ENCODE measurements around the gene MB21D2.

DNA sequence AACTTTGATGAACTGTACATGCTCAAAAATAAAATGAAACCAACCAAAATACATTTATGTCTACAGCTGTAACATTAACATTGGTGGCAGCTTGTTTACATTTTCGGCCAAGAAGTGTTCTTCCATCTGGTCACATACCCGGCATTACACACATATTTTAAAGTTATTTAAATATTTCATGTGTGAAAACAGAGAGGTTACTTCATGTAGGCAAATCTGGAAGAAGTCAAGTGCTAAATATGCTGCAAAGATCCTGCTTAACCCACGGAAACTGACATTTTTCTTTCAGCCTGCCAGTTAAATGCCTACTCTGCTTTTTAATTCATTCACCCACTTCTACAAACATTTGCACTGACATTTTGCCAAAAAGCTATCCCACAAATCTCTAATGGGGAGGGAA lies 69.7 kb downstream of the MB21D2 start:
- TF ChIP-seq POLR2A (IDR thresholded peaks at IDR 0.05), result no peak
- TF ChIP-seq, protein P1, sequence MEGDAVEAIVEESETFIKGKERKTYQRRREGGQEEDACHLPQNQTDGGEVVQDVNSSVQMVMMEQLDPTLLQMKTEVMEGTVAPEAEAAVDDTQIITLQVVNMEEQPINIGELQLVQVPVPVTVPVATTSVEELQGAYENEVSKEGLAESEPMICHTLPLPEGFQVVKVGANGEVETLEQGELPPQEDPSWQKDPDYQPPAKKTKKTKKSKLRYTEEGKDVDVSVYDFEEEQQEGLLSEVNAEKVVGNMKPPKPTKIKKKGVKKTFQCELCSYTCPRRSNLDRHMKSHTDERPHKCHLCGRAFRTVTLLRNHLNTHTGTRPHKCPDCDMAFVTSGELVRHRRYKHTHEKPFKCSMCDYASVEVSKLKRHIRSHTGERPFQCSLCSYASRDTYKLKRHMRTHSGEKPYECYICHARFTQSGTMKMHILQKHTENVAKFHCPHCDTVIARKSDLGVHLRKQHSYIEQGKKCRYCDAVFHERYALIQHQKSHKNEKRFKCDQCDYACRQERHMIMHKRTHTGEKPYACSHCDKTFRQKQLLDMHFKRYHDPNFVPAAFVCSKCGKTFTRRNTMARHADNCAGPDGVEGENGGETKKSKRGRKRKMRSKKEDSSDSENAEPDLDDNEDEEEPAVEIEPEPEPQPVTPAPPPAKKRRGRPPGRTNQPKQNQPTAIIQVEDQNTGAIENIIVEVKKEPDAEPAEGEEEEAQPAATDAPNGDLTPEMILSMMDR (IDR thresholded peaks at IDR 0.05 in 4 of 5, conservative IDR thresholded peaks at IDR 0.05 in 1 of 5), result no peak

Data from gastrocnemius medialis (tissue), 4 donors.